Astrocyte (in vitro differentiated cells and primary cell): ENCODE results near the gene CEACAM19. TPM values are rescaled to one million over a fixed set of nuclear protein-coding genes. Genes with fewer than 3 reads are reported as not detected.

Source experiments
- DNase-seq: peaks from one replicate; pipeline ENCODE4 v3.0.0-alpha.2; 2010; ENCODE audit warnings: low read depth
- FAIRE-seq: peaks from 2 replicates; lab custom pipeline; 2011; peaks lifted over from hg19 to GRCh38; lab: Jason Lieb, UNC
- H2AFZ ChIP-seq: 2 replicates; pipeline ENCODE4 v1.6.0; 2012; ENCODE audit warnings: low read depth, low read length, inconsistent platforms
- H3K27ac ChIP-seq: 2 replicates; pipeline ENCODE4 v1.5.1; 2011; ENCODE audit warnings: low read depth, low read length, inconsistent platforms
- H3K27me3 ChIP-seq: 2 replicates; pipeline ENCODE4 v1.6.0; 2011; ENCODE audit warnings: low read length, inconsistent platforms; ENCODE audit not compliant: insufficient read depth
- H3K36me3 ChIP-seq: 2 replicates; pipeline ENCODE4 v1.5.1; 2011; ENCODE audit warnings: low read length, inconsistent platforms; ENCODE audit not compliant: insufficient read depth
- H3K4me1 ChIP-seq: 2 replicates; pipeline ENCODE4 v1.5.1; 2011; ENCODE audit warnings: low read length, inconsistent platforms; ENCODE audit not compliant: insufficient read depth
- H3K4me2 ChIP-seq: 2 replicates; pipeline ENCODE4 v1.6.0; 2012; ENCODE audit warnings: low read length, inconsistent platforms
- H3K4me3 ChIP-seq: 2 replicates; pipeline ENCODE4 v1.5.1; 2011; ENCODE audit warnings: low read depth, mild to moderate bottlenecking, low read length, inconsistent platforms; ENCODE audit not compliant: insufficient read depth
- H3K79me2 ChIP-seq: 2 replicates; pipeline ENCODE4 v1.6.0; 2012; ENCODE audit warnings: mild to moderate bottlenecking, low read length, inconsistent platforms; ENCODE audit not compliant: insufficient read depth
- H3K9ac ChIP-seq: 2 replicates; pipeline ENCODE4 v1.6.0; 2012; ENCODE audit warnings: mild to moderate bottlenecking, low read length, inconsistent platforms
- H3K9me3 ChIP-seq: 2 replicates; pipeline ENCODE4 v1.5.1; 2012; ENCODE audit warnings: low read depth, mild to moderate bottlenecking, low read length, inconsistent platforms; ENCODE audit not compliant: insufficient read depth
- H4K20me1 ChIP-seq: 2 replicates; pipeline ENCODE4 v1.6.0; 2012; ENCODE audit warnings: low read length, inconsistent platforms; ENCODE audit not compliant: insufficient read depth
- H3K27ac Mint-ChIP-seq: one replicate; pipeline ENCODE4 v1.8.0; 2021; ENCODE audit warnings: mild to moderate bottlenecking, mixed read lengths; ENCODE audit not compliant: unreplicated experiment
- H3K27me3 Mint-ChIP-seq: one replicate; pipeline ENCODE4 v1.8.0; 2021; ENCODE audit warnings: low read depth, mixed read lengths; ENCODE audit not compliant: unreplicated experiment
- H3K36me3 Mint-ChIP-seq: one replicate; pipeline ENCODE4 v1.8.0; 2021; ENCODE audit warnings: low read depth, mixed read lengths; ENCODE audit not compliant: unreplicated experiment
- H3K4me1 Mint-ChIP-seq: one replicate; pipeline ENCODE4 v1.8.0; 2021; ENCODE audit warnings: low read depth, mixed read lengths; ENCODE audit not compliant: unreplicated experiment
- H3K4me3 Mint-ChIP-seq: one replicate; pipeline ENCODE4 v1.8.0; 2021; ENCODE audit warnings: mild to moderate bottlenecking, moderate library complexity, mixed read lengths; ENCODE audit not compliant: unreplicated experiment
- H3K9me3 Mint-ChIP-seq: one replicate; pipeline ENCODE4 v1.8.0; 2021; ENCODE audit warnings: mild to moderate bottlenecking, mixed read lengths; ENCODE audit not compliant: unreplicated experiment
- EZH2 ChIP-seq: IDR thresholded peaks from 2 replicates; pipeline ENCODE4 v1.6.1; 2012; ENCODE audit warnings: mild to moderate bottlenecking, low read length, inconsistent platforms; ENCODE audit not compliant: insufficient read depth
- total RNA-seq: library from RNA; stranded (reverse); gene quantifications from 2 replicates; pipeline ENCODE4 v1.2.1, GENCODE V29; 2021
- TF ChIP-seq, protein P1 (sequence below): IDR thresholded peaks from 2 replicates; pipeline ENCODE4 v1.5.1; 2011; ENCODE audit warnings: low read depth, mild to moderate bottlenecking, inconsistent platforms, low read length, moderate library complexity; ENCODE audit not compliant: insufficient read depth

The CEACAM19 gene
- total RNA-seq, 1 donor from 2014 or later, result 8.0 TPM

DNA sequence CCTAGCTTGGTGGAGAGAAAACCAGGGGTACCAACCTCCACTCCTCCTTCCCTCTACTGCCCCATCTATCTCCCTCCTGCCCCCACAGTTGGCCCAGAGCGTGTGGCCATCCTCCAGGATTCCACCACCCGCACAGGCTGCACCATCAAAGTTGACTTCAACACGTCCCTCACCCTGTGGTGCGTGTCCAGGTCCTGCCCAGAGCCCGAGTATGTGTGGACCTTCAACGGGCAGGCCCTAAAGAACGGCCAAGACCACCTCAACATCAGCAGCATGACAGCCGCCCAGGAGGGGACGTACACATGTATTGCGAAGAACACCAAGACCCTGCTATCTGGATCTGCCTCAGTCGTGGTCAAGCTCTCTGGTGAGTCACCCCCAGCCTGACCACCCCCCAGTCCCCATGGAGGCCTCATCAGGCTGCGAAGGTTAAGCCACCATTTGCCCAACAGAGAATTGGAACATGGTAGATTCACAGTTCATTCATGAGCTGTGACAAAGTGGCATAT, 34.3 kb downstream of the CEACAM19 start:
- Histone ChIP-seq H3K36me3 (no peaks in the 10 kb centered on the region), H2AFZ (no peak overlapping the region), H4K20me1 (no peaks in the 10 kb centered on the region), H3K9ac (no peak overlapping the region), H3K4me2 (no peak overlapping the region), H3K27me3 (no peaks in the 10 kb centered on the region), H3K4me1 (no peaks in the 10 kb centered on the region), H3K79me2 (no peaks in the 10 kb centered on the region), H3K4me3 (no peak overlapping the region), H3K9me3 (no peaks in the 10 kb centered on the region), H3K27ac (no peak overlapping the region)
- H3K36me3 Mint-ChIP-seq, result no peaks in the 10 kb centered on the region
- no peak overlapping the region for H3K4me3 Mint-ChIP-seq
- H3K27ac Mint-ChIP-seq, result no peak overlapping the region
- no peak for FAIRE-seq
- peaks cover 9% of the 10 kb centered on the region for H3K27me3 Mint-ChIP-seq
- H3K4me1 Mint-ChIP-seq, result no peaks in the 10 kb centered on the region
- TF ChIP-seq EZH2, result no peak
- TF ChIP-seq, protein P1, sequence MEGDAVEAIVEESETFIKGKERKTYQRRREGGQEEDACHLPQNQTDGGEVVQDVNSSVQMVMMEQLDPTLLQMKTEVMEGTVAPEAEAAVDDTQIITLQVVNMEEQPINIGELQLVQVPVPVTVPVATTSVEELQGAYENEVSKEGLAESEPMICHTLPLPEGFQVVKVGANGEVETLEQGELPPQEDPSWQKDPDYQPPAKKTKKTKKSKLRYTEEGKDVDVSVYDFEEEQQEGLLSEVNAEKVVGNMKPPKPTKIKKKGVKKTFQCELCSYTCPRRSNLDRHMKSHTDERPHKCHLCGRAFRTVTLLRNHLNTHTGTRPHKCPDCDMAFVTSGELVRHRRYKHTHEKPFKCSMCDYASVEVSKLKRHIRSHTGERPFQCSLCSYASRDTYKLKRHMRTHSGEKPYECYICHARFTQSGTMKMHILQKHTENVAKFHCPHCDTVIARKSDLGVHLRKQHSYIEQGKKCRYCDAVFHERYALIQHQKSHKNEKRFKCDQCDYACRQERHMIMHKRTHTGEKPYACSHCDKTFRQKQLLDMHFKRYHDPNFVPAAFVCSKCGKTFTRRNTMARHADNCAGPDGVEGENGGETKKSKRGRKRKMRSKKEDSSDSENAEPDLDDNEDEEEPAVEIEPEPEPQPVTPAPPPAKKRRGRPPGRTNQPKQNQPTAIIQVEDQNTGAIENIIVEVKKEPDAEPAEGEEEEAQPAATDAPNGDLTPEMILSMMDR, result no peak
- no peak for DNase-seq
- peaks cover 1% of the 10 kb centered on the region for H3K9me3 Mint-ChIP-seq

DNA sequence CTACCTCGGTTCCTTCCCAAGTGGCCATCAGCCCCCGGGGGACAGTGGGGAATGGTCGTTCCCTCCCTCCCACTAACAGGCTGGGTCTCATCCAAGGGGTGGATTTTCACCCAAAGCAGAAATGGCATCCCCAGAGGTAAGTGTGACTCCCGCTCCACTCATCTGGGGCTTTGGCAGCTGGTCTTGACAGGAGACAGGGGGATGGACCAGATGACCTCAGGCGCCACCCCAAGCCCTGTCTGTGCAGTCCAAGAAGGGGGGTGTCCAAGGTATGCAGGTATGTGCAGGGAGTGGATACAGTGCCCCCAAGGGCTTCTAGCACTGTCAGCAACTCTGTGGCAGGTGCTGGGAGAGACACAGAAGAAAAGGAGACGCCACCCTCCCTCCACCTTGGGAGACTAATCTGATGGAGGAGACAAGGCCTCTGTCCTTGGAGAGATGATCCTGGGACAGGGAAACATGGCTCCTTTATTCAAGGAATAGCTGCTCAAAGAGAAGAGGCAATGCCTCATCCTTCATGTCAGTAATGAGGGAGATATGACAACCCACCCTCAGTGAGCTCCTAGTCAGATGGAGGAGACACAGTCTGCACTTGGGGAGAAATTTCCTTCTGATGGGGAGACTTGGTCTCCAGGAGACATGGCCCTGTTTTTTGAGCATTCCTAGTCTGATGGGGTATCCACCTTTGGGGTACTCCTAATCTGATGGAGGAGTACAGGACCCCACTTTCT, 35.4 kb downstream of the CEACAM19 start:
- Mint-ChIP-seq H3K9me3 (peaks cover 2% of the 10 kb centered on the region), H3K27ac (no peak overlapping the region), H3K36me3 (peaks cover 3% of the 10 kb centered on the region), H3K4me3 (no peak overlapping the region), H3K27me3 (peaks cover 9% of the 10 kb centered on the region), H3K4me1 (no peaks in the 10 kb centered on the region)
- no peak for TF ChIP-seq EZH2
- TF ChIP-seq, protein P1, result no peak
- Histone ChIP-seq H3K27me3 (no peaks in the 10 kb centered on the region), H3K27ac (no peak overlapping the region), H4K20me1 (no peaks in the 10 kb centered on the region), H3K9ac (no peak overlapping the region), H3K79me2 (no peaks in the 10 kb centered on the region), H3K4me3 (no peak overlapping the region), H3K36me3 (no peaks in the 10 kb centered on the region), H3K4me2 (no peak overlapping the region), H3K9me3 (no peaks in the 10 kb centered on the region), H3K4me1 (no peaks in the 10 kb centered on the region), H2AFZ (no peak overlapping the region)
- DNase-seq (no peak), FAIRE-seq (no peak)

DNA sequence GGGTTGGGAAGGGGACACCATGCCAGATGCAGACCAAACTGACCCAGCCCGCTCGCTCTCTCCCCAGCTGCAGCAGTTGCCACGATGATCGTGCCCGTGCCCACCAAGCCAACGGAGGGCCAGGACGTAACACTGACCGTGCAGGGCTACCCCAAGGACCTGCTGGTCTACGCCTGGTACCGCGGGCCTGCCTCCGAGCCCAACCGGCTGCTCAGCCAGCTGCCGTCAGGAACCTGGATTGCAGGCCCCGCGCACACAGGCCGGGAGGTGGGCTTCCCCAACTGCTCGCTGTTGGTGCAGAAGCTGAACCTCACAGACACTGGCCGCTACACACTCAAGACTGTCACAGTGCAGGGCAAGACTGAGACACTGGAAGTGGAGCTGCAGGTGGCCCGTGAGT, 36.5 kb downstream of the CEACAM19 start:
- no peak for TF ChIP-seq EZH2
- TF ChIP-seq, protein P1, result no peak
- peaks cover 3% of the 10 kb centered on the region for H3K36me3 Mint-ChIP-seq
- no peak overlapping the region for H3K4me3 ChIP-seq
- H3K9ac ChIP-seq, result no peak overlapping the region
- H3K9me3 Mint-ChIP-seq, result peaks cover 2% of the 10 kb centered on the region
- no peaks in the 10 kb centered on the region for H3K4me1 ChIP-seq
- no peaks in the 10 kb centered on the region for H3K4me1 Mint-ChIP-seq
- H3K27ac Mint-ChIP-seq, result no peak overlapping the region
- H3K4me2 ChIP-seq, result no peak overlapping the region
- H4K20me1 ChIP-seq, result no peaks in the 10 kb centered on the region
- H3K9me3 ChIP-seq, result no peaks in the 10 kb centered on the region
- DNase-seq, result no peak
- no peak for FAIRE-seq
- no peaks in the 10 kb centered on the region for H3K27me3 ChIP-seq
- no peak overlapping the region for H3K27ac ChIP-seq
- H2AFZ ChIP-seq, result no peak overlapping the region
- H3K79me2 ChIP-seq, result no peaks in the 10 kb centered on the region
- H3K4me3 Mint-ChIP-seq, result no peak overlapping the region
- no peaks in the 10 kb centered on the region for H3K36me3 ChIP-seq
- H3K27me3 Mint-ChIP-seq, result peaks cover 7% of the 10 kb centered on the region
